ENCODE measurements around the gene PRR23C. TPM values are rescaled to one million over a fixed set of nuclear protein-coding genes. Genes with fewer than 3 reads are reported as not detected.

The PRR23C gene
- total RNA-seq, 1 donor from 2014 or later = not detected

DNA sequence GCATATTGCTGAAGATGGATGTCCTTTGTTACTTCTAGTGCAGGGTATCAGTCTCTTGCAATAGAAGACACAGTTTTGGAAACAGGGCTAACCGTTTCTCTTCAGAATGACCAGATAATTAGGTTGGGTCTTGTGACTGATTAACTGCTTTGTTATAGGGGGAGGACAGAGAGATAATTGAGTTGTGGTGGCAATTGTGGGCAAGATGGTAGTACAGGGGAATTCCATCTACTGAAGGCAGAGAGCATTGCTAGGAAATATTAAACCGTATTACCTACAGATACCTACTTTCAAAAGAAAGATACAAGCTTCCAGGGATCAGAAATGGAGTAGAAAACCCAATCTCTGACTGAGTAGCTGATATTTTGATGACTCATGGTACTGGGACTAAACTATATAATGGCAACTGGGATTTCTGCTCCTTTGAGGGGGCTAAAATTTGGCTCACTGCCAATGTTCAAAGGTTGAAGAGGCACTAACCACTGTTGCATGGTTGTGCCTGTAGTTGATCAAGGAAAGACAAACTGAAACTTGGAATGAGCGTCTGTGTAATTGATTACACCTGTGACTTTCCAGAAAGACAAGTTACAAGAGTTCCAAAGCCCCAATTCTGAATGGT, 28.2 kb downstream of the PRR23C start:
- no peak for DNase-seq (ENCODE audit: low spot score)
- no peak overlapping the region for H3K27ac Mint-ChIP-seq (ENCODE audit: unreplicated experiment)
- H3K27me3 Mint-ChIP-seq (ENCODE audit: low read depth) = no peaks in the 10 kb centered on the region
- TF ChIP-seq, protein P1, sequence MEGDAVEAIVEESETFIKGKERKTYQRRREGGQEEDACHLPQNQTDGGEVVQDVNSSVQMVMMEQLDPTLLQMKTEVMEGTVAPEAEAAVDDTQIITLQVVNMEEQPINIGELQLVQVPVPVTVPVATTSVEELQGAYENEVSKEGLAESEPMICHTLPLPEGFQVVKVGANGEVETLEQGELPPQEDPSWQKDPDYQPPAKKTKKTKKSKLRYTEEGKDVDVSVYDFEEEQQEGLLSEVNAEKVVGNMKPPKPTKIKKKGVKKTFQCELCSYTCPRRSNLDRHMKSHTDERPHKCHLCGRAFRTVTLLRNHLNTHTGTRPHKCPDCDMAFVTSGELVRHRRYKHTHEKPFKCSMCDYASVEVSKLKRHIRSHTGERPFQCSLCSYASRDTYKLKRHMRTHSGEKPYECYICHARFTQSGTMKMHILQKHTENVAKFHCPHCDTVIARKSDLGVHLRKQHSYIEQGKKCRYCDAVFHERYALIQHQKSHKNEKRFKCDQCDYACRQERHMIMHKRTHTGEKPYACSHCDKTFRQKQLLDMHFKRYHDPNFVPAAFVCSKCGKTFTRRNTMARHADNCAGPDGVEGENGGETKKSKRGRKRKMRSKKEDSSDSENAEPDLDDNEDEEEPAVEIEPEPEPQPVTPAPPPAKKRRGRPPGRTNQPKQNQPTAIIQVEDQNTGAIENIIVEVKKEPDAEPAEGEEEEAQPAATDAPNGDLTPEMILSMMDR (IDR thresholded peaks at IDR 0.05) = no peak
- peaks cover 1% of the 10 kb centered on the region for H3K36me3 Mint-ChIP-seq (ENCODE audit: low read depth)
- H3K9me3 Mint-ChIP-seq (ENCODE audit: low read depth) = peaks cover 15% of the 10 kb centered on the region
- no peak overlapping the region for H3K4me3 Mint-ChIP-seq (ENCODE audit: unreplicated experiment)
- H3K4me1 Mint-ChIP-seq (ENCODE audit: low read depth) = no peaks in the 10 kb centered on the region

- no peak within 1 kb of the TSS for H3K4me3 Mint-ChIP-seq (ENCODE audit: unreplicated experiment)
- no peaks in the 10 kb centered on the region for H3K4me1 Mint-ChIP-seq (ENCODE audit: low read depth)
- H3K9me3 Mint-ChIP-seq (ENCODE audit: low read depth) = peaks cover 39% of the 10 kb centered on the region
- no peak within 1 kb of the TSS for H3K27ac Mint-ChIP-seq (ENCODE audit: unreplicated experiment)
- DNase-seq (ENCODE audit: low spot score) = no peak
- TF ChIP-seq, protein P1 (IDR thresholded peaks at IDR 0.05) = no peak
- peaks cover 3% of the 10 kb centered on the region for H3K36me3 Mint-ChIP-seq (ENCODE audit: low read depth)
- no peaks in the 10 kb centered on the region for H3K27me3 Mint-ChIP-seq (ENCODE audit: low read depth)
Measured at GRCh38 chr3:139006051-139006716, 38.5 kb downstream of the PRR23C start, which contains the start of gene PRR23A. PRR23A (minus strand) TSS chr3:139006268; CDS start chr3:139006268, 0 bp downstream.

GRCh38 chr3:139005356-139005993, 39.2 kb downstream of the PRR23C start:
- no peak overlapping the region for H3K27ac Mint-ChIP-seq (ENCODE audit: unreplicated experiment)
- TF ChIP-seq, protein P1 (IDR thresholded peaks at IDR 0.05) = no peak
- DNase-seq (ENCODE audit: low spot score) = no peak
- no peak overlapping the region for H3K4me3 Mint-ChIP-seq (ENCODE audit: unreplicated experiment)
- no peaks in the 10 kb centered on the region for H3K27me3 Mint-ChIP-seq (ENCODE audit: low read depth)
- H3K9me3 Mint-ChIP-seq (ENCODE audit: low read depth) = peaks cover 38% of the 10 kb centered on the region
- H3K36me3 Mint-ChIP-seq (ENCODE audit: low read depth) = peaks cover 3% of the 10 kb centered on the region
- no peaks in the 10 kb centered on the region for H3K4me1 Mint-ChIP-seq (ENCODE audit: low read depth)

DNA sequence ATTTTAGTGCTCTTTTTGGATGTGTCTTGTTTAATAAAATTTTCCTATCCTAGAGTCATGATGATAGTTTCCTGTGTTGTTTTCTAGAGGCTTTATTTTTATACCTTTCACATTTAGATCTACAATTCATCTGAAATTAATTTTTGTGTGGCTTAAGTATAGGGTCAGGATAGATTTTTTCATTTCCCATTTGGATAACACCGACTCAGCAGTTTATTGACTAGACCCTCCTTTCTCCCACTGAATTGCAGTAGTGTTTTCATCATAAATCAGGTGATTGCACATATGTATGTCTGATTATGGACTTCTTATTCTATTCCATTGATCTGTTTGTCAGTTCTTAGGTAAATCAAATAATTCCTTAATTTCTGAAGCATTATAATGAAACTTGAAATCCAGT, 49.0 kb downstream of the PRR23C start:
- H3K36me3 Mint-ChIP-seq (ENCODE audit: low read depth) = no peaks in the 10 kb centered on the region
- H3K27me3 Mint-ChIP-seq (ENCODE audit: low read depth) = peaks cover 36% of the 10 kb centered on the region
- TF ChIP-seq, protein P1 (IDR thresholded peaks at IDR 0.05) = no peak
- peaks cover 2% of the 10 kb centered on the region for H3K9me3 Mint-ChIP-seq (ENCODE audit: low read depth)
- no peak overlapping the region for H3K27ac Mint-ChIP-seq (ENCODE audit: unreplicated experiment)
- DNase-seq (ENCODE audit: low spot score) = no peak
- no peak overlapping the region for H3K4me3 Mint-ChIP-seq (ENCODE audit: unreplicated experiment)
- no peaks in the 10 kb centered on the region for H3K4me1 Mint-ChIP-seq (ENCODE audit: low read depth)

Other genes with a start within 250 kb of the PRR23C start
- gene PIK3CB, start 210.0 kb downstream of the PRR23C start, total RNA-seq = 19.5 to 25.9 TPM (median 21.2 TPM) in 3 replicates
- 0.18 to 0.22 TPM in 2 of 3 replicates, not detected in the other for gene FOXL2, start 97.8 kb downstream of the PRR23C start, total RNA-seq
- 0.17 to 0.28 TPM in 2 of 3 replicates, not detected in the other for gene FOXL2NB, start 97.7 kb downstream of the PRR23C start, total RNA-seq
- gene PRR23A, start 38.6 kb downstream of the PRR23C start, total RNA-seq = not detected in 3 replicates
- gene PRR23B, start 24.0 kb downstream of the PRR23C start, total RNA-seq = not detected in 3 replicates